ENCODE measurements around the gene SRA1. TPM values are rescaled to one million over a fixed set of nuclear protein-coding genes. Genes with fewer than 3 reads are reported as not detected.
A peak's percentile ranks its signal among the peaks of the same experiment; 100 is the strongest.

Gene SRA1
- total RNA-seq, 1 donor from 2014 or later, result 47.3 TPM

DNA sequence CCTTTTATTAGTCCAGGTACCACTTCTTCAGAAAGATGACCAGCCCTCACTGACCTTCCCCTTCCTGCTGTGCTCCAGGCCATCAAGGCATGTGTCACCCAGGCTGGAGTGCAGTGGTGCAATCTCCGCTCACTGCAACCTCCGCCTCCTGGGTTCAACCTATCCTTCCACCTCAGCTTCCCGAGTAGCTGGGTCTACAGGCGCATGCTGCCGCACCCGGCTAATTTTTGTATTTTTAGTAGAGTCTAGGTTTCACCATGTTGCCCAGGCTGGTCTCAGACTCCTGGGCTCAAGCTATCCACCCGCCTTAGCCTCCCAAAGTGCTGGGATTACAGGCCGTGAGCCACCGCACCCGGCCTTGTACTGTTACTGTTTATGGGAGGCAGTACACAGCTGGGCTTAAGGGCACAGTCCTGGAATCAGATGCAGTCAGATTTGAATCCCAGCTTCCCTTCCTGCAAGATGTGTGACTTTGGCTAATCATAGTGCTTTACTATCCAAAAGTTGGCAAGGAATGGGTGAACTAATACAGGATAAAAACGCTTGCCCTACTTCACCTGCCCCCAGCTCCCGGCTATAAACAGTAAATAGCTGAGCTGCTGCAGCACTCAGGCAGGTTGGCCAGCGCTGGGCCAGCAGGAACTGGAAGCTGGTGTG is 10.3 kb downstream of the SRA1 start:
- TF ChIP-seq, protein P1, sequence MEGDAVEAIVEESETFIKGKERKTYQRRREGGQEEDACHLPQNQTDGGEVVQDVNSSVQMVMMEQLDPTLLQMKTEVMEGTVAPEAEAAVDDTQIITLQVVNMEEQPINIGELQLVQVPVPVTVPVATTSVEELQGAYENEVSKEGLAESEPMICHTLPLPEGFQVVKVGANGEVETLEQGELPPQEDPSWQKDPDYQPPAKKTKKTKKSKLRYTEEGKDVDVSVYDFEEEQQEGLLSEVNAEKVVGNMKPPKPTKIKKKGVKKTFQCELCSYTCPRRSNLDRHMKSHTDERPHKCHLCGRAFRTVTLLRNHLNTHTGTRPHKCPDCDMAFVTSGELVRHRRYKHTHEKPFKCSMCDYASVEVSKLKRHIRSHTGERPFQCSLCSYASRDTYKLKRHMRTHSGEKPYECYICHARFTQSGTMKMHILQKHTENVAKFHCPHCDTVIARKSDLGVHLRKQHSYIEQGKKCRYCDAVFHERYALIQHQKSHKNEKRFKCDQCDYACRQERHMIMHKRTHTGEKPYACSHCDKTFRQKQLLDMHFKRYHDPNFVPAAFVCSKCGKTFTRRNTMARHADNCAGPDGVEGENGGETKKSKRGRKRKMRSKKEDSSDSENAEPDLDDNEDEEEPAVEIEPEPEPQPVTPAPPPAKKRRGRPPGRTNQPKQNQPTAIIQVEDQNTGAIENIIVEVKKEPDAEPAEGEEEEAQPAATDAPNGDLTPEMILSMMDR (IDR thresholded peaks at IDR 0.05), result no peak
- H3K9me3 ChIP-seq, result no peaks in the 10 kb centered on the region
- H3K36me3 ChIP-seq, result peaks cover 39 to 46% of the 10 kb centered on the region in 2 donors
- DNase-seq (ENCODE audit: low spot score in 2 of 2), result no peak
- H3K27ac ChIP-seq, result peak overlapping the region; percentile 95 to 97
- peaks cover 19 to 22% of the 10 kb centered on the region in 2 donors for H3K4me1 ChIP-seq
- H3K27me3 ChIP-seq, result no peaks in the 10 kb centered on the region
- intact Hi-C loops (cut with DNase I), result loop anchor here (1.0 to 5.0 kb wide), 4 partner anchors 10 to 155 kb away; partner anchors contain the start of genes SRA1, TMCO6, WDR55 and ZMAT2
- peak overlapping the region in 1 of 2 donors; percentile 69 for H3K4me3 ChIP-seq

DNA sequence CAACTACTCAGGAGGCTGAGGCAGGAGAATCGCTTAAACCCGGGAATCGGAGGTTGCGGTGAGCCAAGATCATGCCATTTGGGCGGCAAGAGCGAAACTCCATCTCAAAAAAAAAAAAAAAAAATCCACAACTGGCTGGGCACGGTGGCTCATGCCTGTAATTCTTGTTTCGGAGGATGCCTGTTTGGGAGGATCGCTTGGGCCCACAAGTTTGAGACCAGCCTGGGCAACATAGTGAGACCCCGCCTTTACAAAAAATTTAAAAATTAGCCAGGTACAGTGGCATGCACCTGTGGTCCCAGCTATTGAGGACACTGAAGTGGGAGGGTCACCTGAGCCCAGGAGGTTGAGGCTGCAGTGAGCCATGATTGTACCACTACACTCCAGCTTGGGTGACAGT is 11.7 kb downstream of the SRA1 start:
- Histone ChIP-seq H3K27me3 (no peaks in the 10 kb centered on the region), H3K36me3 (peaks cover 42 to 50% of the 10 kb centered on the region in 2 donors), H3K4me3 (no peak overlapping the region), H3K27ac (no peak overlapping the region), H3K4me1 (peaks cover 19 to 22% of the 10 kb centered on the region in 2 donors), H3K9me3 (no peaks in the 10 kb centered on the region)
- TF ChIP-seq, protein P1 (IDR thresholded peaks at IDR 0.05), result no peak
- no peak for DNase-seq (ENCODE audit: low spot score in 2 of 2)
- intact Hi-C loops (cut with DNase I), result loop anchor here (2.0 to 5.0 kb wide), 2 partner anchors 119 to 157 kb away; partner anchors contain the start of genes WDR55 and ZMAT2

- intact Hi-C loops (cut with DNase I), result loop anchor here (5.0 kb wide), 1 partner anchor 157 kb away; the partner anchor contains the start of gene ZMAT2
- no peaks in the 10 kb centered on the region for H3K9me3 ChIP-seq
- no peak overlapping the region for H3K27ac ChIP-seq
- H3K36me3 ChIP-seq, result peaks cover 41 to 50% of the 10 kb centered on the region in 2 donors
- H3K4me1 ChIP-seq, result peaks cover 19 to 22% of the 10 kb centered on the region in 2 donors
- no peak overlapping the region for H3K4me3 ChIP-seq
- no peak for DNase-seq (ENCODE audit: low spot score in 2 of 2)
- no peaks in the 10 kb centered on the region for H3K27me3 ChIP-seq
- TF ChIP-seq, protein P1 (IDR thresholded peaks at IDR 0.05), result no peak
Measured at GRCh38 chr5:140544986-140545385, 12.3 kb downstream of the SRA1 start.

DNA sequence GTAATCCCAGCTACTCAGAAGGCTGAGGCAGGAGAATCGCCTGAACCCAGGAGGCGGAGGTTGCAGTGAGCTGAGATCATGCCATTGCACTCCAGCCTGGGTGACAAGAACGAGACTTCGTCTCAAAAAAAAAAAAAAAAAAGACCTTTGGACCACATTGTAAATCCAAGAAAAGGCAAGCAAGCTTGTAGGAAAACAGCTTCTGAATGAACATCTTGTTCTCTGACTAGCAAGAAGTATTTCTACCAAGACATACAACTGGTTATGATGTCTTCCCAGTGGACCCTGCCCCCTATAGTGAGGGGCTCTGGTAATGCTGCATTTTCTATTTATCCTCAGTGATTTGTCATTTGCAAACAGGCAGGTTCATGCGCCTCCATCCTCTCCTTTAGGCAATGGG is 14.3 kb downstream of the SRA1 start:
- intact Hi-C loops (cut with DNase I), result no loop called here
- Histone ChIP-seq H3K27ac (no peak overlapping the region), H3K4me1 (peaks cover 6 to 8% of the 10 kb centered on the region in 2 donors), H3K27me3 (no peaks in the 10 kb centered on the region), H3K9me3 (no peaks in the 10 kb centered on the region), H3K36me3 (peaks cover 49 to 69% of the 10 kb centered on the region in 2 donors), H3K4me3 (no peak overlapping the region)
- TF ChIP-seq, protein P1 (IDR thresholded peaks at IDR 0.05), result no peak
- no peak for DNase-seq (ENCODE audit: low spot score in 2 of 2)

GRCh38 chr5:140540227-140540626 is 17.0 kb downstream of the SRA1 start:
- Histone ChIP-seq H3K9me3 (no peaks in the 10 kb centered on the region), H3K4me1 (no peaks in the 10 kb centered on the region), H3K4me3 (no peak overlapping the region), H3K27ac (no peak overlapping the region), H3K36me3 (peaks cover 64 to 90% of the 10 kb centered on the region in 2 donors), H3K27me3 (no peaks in the 10 kb centered on the region)
- intact Hi-C loops (cut with DNase I), result no loop called here
- TF ChIP-seq, protein P1 (IDR thresholded peaks at IDR 0.05), result no peak
- DNase-seq (ENCODE audit: low spot score in 2 of 2), result no peak

Measured in ascending aorta (tissue), 2 donors.